ENCODE measurements around the gene IKZF5.

DNA sequence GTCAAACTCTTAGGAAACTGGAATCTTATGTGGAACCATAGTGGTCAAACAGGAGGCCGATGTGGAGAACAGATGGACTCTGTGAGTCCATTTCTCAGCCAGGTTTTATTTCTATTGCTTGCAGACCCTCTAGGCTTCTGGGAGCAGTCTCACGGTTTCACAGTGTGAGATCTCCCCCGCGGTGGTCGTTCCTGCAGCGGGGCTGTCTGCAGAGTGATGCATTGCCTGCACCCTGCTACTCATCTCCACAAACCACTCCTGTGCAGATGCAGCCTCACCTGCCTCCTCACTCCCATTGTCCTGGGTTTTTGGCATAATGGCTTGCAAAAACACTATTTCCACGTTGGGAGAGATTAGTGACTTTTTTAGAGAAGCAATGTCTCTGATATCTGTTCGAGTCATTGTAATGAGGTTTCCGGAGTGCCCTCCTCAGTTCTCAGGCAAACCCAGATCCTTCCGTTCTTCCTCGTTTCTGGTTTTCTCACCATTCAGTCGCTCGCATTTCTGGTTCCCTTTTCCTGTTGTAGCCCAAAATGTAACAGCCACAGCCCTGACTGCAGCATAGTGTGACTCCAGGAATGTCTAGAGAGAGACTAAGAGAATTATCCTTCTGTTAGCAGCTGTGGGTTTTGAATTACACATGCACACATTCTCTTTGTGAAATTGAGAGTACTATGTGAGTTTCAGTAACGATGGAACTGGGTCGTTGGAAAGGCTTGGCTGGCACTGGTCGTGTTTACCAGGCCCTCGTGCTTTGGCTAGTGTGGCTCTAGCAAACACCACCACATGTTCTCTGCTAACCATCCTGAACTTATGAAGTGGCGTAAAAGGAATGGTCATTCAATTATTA is 30.4 kb upstream of the IKZF5 start:
- TF ChIP-seq RAD21 (IDR thresholded peaks at IDR 0.05; ENCODE audit: low read depth) (no peak), CEBPB (IDR thresholded peaks at IDR 0.05) (no peak), ZBTB7A (IDR thresholded peaks at IDR 0.05; ENCODE audit: low read depth) (no peak)
- TF ChIP-seq, protein P1, sequence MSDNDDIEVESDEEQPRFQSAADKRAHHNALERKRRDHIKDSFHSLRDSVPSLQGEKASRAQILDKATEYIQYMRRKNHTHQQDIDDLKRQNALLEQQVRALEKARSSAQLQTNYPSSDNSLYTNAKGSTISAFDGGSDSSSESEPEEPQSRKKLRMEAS (IDR thresholded peaks at IDR 0.05), result no peak
